ENCODE measurements around the gene IRF2BPL.

Gene IRF2BPL

GRCh38 chr14:77028384-77029231 is at the start of gene IRF2BPL:
IRF2BPL (minus strand) TSS chr14:77028708; CDS start chr14:77027792, 916 bp downstream.
- DNase-seq (ENCODE audit: low read depth) = peak; percentile 97
- TF ChIP-seq CTCF (IDR thresholded peaks at IDR 0.05; ENCODE audit: insufficient read depth, low read depth, low read length, missing control alignments) = no peak
- peak within 1 kb of the TSS; percentile 68 for H3K4me3 ChIP-seq (ENCODE audit: low read length)

GRCh38 chr14:77077040-77077439 is 48.5 kb upstream of the IRF2BPL start:
- no peak for DNase-seq (ENCODE audit: low read depth)
- TF ChIP-seq CTCF (IDR thresholded peaks at IDR 0.05; ENCODE audit: insufficient read depth, low read depth, low read length, missing control alignments) = no peak
- H3K4me3 ChIP-seq (ENCODE audit: low read length) = no peak overlapping the region

GRCh38 chr14:77076113-77076631 is 47.7 kb upstream of the IRF2BPL start:
- no peak for TF ChIP-seq CTCF (IDR thresholded peaks at IDR 0.05; ENCODE audit: insufficient read depth, low read depth, low read length, missing control alignments)
- DNase-seq (ENCODE audit: low read depth) = no peak
- no peak overlapping the region for H3K4me3 ChIP-seq (ENCODE audit: low read length)

GRCh38 chr14:77074969-77075368 is 46.5 kb upstream of the IRF2BPL start:
- H3K4me3 ChIP-seq (ENCODE audit: low read length) = no peak overlapping the region
- DNase-seq (ENCODE audit: low read depth) = no peak
- no peak for TF ChIP-seq CTCF (IDR thresholded peaks at IDR 0.05; ENCODE audit: insufficient read depth, low read depth, low read length, missing control alignments)

- DNase-seq (ENCODE audit: low read depth) = peak; percentile 93
- no peak overlapping the region for H3K4me3 ChIP-seq (ENCODE audit: low read length)
- no peak for TF ChIP-seq CTCF (IDR thresholded peaks at IDR 0.05; ENCODE audit: insufficient read depth, low read depth, low read length, missing control alignments)
These were observed 43.5 kb upstream of the IRF2BPL start for GRCh38 chr14:77071938-77072388.

- H3K4me3 ChIP-seq (ENCODE audit: low read length) = no peak overlapping the region
- no peak for DNase-seq (ENCODE audit: low read depth)
- TF ChIP-seq CTCF (IDR thresholded peaks at IDR 0.05; ENCODE audit: insufficient read depth, low read depth, low read length, missing control alignments) = no peak
These were observed 41.0 kb upstream of the IRF2BPL start for GRCh38 chr14:77069551-77069950.

All from epithelial cell of esophagus (primary cell).